Measurements from ENCODE around the gene SEL1L2. TPM values are rescaled to one million over a fixed set of nuclear protein-coding genes. Genes with fewer than 3 reads are reported as not detected.
A peak's percentile ranks its signal among the peaks of the same experiment; 100 is the strongest.

Gene SEL1L2
- total RNA-seq, 1 donor from 2014 or later, result not detected

DNA sequence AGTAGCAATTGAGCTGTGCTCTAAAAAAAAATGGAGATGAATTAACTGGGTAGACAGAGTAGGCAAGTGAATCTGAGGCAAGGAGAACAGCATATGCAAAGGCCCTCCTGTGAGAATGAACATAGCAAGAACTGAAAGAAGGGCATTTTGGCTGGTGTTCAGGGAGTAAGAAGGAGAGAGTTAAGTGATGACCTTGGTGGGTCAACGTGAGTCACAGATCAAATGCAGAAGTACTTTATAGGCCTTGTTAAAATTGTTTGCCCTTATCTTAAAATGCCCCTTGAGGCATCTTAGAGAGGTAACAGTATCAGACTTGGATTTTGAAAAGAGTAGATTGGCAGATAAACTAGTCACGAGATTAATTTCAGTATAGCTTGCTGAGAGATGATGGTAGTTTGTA lies 181.0 kb downstream of the SEL1L2 start:
- Mint-ChIP-seq H3K4me3 (no peak overlapping the region), H3K27me3 (no peaks in the 10 kb centered on the region), H3K36me3 (peaks cover 29% of the 10 kb centered on the region), H3K4me1 (ENCODE audit: unreplicated experiment) (no peaks in the 10 kb centered on the region), H3K9me3 (no peaks in the 10 kb centered on the region), H3K27ac (no peak overlapping the region)
- no peak for DNase-seq (ENCODE audit: extremely low spot score, unreplicated experiment)
- TF ChIP-seq, protein P1, sequence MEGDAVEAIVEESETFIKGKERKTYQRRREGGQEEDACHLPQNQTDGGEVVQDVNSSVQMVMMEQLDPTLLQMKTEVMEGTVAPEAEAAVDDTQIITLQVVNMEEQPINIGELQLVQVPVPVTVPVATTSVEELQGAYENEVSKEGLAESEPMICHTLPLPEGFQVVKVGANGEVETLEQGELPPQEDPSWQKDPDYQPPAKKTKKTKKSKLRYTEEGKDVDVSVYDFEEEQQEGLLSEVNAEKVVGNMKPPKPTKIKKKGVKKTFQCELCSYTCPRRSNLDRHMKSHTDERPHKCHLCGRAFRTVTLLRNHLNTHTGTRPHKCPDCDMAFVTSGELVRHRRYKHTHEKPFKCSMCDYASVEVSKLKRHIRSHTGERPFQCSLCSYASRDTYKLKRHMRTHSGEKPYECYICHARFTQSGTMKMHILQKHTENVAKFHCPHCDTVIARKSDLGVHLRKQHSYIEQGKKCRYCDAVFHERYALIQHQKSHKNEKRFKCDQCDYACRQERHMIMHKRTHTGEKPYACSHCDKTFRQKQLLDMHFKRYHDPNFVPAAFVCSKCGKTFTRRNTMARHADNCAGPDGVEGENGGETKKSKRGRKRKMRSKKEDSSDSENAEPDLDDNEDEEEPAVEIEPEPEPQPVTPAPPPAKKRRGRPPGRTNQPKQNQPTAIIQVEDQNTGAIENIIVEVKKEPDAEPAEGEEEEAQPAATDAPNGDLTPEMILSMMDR (conservative IDR thresholded peaks at IDR 0.05), result no peak

DNA sequence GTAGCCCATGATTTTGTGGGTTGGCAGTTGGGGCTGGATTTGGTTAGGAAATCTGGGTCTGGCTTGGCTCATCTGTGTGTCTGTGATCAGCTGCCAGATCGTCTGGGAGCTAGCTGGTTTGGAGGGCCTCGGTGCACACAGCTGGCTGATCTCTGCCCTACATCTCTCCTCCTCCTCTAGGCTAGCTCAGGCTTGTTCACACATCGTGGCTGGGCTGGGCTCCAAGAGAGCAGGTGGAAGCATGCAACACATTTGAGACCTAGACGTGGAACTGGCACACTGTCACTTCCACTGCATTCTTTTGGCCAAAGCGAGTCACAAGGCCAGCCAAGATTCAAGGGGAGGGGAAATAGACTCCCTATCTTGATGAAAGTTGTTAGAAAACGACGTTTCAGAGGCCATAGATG lies 189.7 kb downstream of the SEL1L2 start:
- no peaks in the 10 kb centered on the region for H3K9me3 Mint-ChIP-seq
- no peak for DNase-seq (ENCODE audit: extremely low spot score, unreplicated experiment)
- no peaks in the 10 kb centered on the region for H3K4me1 Mint-ChIP-seq (ENCODE audit: unreplicated experiment)
- H3K36me3 Mint-ChIP-seq, result peaks cover 39% of the 10 kb centered on the region
- H3K27ac Mint-ChIP-seq, result peak overlapping the region; percentile 46
- no peaks in the 10 kb centered on the region for H3K27me3 Mint-ChIP-seq
- H3K4me3 Mint-ChIP-seq, result no peak overlapping the region
- TF ChIP-seq, protein P1 (conservative IDR thresholded peaks at IDR 0.05), result no peak

DNA sequence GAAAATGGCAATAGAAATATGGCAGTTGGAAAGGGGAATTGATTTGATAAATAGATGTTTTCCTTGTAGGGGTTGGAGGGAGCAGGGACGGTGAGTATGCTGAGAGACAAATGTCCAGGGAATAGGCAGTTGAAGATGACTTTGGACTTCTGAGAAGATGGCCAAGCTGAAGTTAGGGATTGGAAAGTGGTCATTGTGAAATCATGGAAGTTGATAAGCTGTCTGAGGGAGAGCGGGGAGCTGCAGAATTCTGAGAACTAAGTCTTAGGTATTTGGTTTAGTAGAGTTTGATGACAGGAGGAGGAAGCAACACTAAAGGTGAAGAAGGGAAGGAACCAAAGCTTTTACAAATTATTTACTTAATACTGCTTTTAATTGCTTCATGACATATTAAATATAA lies 190.4 kb downstream of the SEL1L2 start:
- Mint-ChIP-seq H3K36me3 (peaks cover 38% of the 10 kb centered on the region), H3K27me3 (no peaks in the 10 kb centered on the region), H3K4me1 (ENCODE audit: unreplicated experiment) (no peaks in the 10 kb centered on the region), H3K9me3 (no peaks in the 10 kb centered on the region), H3K27ac (peak overlapping the region; percentile 61), H3K4me3 (peak overlapping the region; percentile 6)
- no peak for DNase-seq (ENCODE audit: extremely low spot score, unreplicated experiment)
- TF ChIP-seq, protein P1 (conservative IDR thresholded peaks at IDR 0.05), result no peak

Other genes starting within 250 kb of the SEL1L2 start
- 12.6 and 17.7 TPM in 2 replicates for gene ESF1, start 205.7 kb downstream of the SEL1L2 start, total RNA-seq (ENCODE audit: low replicate concordance)
- gene NDUFAF5, start 205.6 kb downstream of the SEL1L2 start, total RNA-seq (ENCODE audit: low replicate concordance), result 24.6 and 26.1 TPM in 2 replicates
- gene MACROD2, start 4.9 kb upstream of the SEL1L2 start, total RNA-seq (ENCODE audit: low replicate concordance), result 5.9 and 6.7 TPM in 2 replicates